Stimulated activated CD4-positive, alpha-beta T cell treated with anti-CD3 and anti-CD28 coated beads, Interleukin-2, amount 100 ng/mL, for 48 hours (primary cell): Measurements from ENCODE around the gene ADGRF1.
A peak's percentile ranks its signal among the peaks of the same experiment; 100 is the strongest.
"Not testable (repeated sequence)": the region's sequence is repeated elsewhere in the genome, so short reads cannot be mapped to it uniquely, and the experiment has no call there.

Source experiments
- DNase-seq, 2 donors: peaks; one replicate each; pipeline ENCODE4 v3.0.0-alpha.2; 2020

ADGRF1 gene

GRCh38 chr6:47061309-47062300, 19.5 kb upstream of the ADGRF1 start:
- no peak for DNase-seq

DNA sequence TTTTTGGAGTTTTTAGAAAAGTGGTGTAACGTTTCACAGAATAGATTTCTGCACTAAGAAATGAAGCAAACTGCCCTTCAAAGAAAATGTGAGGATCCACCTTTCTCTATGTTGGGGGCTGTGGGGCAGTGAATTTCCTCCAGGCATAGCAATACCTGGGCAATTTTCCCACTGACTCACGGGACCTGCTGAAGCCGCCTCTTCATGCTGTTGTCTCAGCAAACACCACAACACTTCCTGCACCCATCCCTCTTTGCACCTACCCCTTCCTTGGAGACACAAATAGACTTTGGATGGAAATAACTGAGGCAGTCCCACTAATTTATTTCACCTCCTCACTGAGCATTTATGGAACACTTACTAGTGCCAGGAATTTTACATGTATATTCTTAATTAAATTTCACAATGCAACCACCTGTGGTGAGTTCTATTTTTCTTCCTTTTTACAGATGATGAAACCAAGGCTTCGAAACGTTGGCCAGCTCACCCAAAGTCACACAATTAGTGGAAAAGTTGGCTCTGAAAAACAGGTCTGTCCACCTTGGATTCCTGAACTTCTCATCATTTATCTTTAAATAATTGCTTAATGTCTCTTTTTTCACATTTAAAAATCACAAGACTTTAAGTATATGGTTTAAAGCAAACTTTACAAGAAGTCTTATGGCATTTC, 17.2 kb upstream of the ADGRF1 start:
- DNase-seq = no peak

DNA sequence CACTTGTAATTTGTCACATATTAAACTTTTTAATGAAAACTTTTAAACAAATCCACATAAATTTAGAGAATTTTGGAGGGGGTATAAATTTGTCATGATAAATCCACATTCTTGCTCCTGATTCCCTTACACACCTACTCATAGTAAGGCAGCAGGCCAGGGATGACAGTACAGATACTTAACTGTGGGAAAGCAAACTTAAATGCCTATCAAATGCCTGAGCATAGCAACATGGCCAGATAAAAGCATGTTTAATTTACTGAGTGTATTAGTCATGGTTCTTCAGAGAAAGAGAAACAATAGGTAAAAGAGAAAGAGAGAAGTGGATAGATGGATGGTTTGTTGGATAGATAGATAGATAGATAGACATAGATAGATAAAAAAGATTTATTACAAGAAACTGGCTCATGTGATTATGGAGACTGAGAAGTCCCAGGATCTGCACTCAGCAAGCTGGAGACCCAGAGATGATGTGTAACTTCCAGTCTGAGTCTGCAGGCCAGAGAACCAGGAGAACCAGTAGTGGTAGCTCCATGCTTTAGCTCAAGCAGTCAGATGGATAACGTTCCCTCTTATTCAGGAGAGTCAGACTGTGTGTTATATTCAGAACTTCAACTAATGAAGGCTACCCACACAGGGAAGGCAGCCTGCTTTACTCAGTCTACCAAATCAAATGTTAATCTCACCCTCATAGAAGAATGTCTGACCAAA, 15.9 kb upstream of the ADGRF1 start:
- DNase-seq = no peak

DNA sequence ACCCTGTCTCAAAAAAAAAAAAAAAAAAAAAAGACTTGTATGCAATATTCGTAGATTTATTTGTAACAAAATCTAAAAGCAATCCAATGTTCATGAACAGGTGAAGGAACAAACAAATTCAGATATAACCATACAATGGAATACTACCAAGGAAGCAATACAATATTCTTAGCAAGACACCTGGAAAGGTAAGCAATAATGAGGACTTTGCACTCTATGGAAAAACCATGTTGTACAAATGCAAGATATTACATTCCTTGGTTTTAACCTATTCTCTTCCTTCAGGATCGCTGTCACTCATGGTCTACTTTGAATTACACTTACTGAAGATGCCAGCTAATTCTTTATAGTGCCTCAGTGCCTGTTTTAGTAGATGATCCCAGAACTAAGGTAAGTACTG, 14.7 kb upstream of the ADGRF1 start:
- no peak for DNase-seq

- DNase-seq = not testable (repeated sequence)
Measured at GRCh38 chr6:47054302-47054701, 12.2 kb upstream of the ADGRF1 start.

DNA sequence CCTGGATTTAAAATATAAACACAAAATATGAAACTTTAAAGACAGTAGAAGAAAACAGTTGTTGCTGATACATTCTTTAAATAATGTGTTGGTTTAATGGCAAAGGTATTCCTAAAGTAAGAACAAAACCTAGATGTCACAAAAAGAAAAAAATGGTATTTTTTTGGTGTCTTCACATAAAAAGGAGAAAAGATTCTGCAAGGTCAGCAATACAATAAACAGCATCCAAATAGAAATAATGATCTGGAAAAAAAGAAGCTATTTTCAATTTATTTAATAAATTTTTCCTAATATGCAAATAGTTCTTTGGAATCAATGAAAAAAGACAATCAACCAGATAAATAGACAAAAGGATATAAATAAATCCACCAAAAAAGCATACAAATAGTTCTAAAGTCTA, 6.5 kb upstream of the ADGRF1 start:
- DNase-seq = no peak

GRCh38 chr6:47047479-47048407, 5.6 kb upstream of the ADGRF1 start:
- peak; percentile 0 to 5 for DNase-seq

- DNase-seq = no peak
Measured at GRCh38 chr6:47047097-47047478, 5.0 kb upstream of the ADGRF1 start.

DNA sequence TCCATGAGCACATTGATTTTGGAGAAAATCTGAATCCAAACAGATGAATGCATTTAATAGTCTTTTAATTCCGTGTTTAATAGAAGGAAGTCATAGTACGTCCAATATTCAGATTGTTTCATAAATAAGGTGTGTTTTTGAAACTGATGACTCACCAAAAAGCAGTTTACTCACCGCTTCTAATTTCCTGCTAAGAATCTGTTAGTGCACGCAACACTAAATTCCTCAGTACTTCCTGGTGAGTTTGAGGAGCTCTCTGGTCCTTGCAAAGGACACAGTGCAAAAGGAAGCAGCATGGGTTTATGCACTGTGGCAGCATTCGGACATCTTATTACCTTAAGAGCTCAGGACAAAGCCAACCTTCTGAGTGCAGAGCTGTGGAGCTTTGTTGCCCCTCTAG, 2.3 kb upstream of the ADGRF1 start:
- DNase-seq = no peak

- DNase-seq = no peak
Measured at GRCh38 chr6:47043286-47043685, 1.2 kb upstream of the ADGRF1 start.

GRCh38 chr6:47041741-47042140, 391 bp downstream of the ADGRF1 start:
- no peak for DNase-seq

DNA sequence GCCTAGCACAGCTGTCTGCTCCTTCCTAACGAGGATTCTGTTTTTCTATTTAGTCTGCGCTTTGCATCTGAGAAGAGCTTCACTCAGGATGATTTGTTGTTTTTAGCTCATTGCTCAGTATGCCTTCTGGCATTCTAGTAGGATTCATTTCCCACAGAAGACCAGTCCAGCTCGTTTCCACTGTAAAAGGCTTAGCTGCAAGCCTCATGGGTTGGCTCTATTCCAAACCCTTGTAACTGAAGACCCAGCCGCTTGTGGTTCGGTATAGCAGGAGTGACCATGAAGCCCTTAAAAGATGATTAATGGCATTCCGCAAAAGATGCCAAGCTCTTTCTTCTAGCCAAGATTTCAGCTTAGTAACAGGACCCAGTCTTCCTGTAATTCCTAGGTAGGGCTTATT, 7.2 kb downstream of the ADGRF1 start:
- no peak for DNase-seq

DNA sequence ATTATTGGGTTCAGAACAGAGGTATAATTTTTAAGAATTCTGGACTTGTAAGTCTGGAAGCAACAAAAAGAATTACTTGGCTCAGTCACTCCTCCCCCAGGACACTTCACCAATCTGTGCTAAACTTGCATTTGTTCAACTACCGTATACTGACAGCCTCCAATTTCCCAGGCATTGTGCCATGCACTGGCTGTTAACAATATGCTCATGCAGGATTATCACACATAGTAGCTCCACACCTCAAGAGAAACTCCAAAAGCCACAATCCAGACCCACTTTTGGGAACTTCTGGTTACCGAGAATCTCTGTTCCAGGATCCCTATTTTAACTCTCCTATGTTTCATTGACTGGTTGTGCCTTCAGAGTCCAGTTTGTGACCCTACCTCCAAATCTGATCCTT, 7.7 kb downstream of the ADGRF1 start:
- DNase-seq = no peak

DNA sequence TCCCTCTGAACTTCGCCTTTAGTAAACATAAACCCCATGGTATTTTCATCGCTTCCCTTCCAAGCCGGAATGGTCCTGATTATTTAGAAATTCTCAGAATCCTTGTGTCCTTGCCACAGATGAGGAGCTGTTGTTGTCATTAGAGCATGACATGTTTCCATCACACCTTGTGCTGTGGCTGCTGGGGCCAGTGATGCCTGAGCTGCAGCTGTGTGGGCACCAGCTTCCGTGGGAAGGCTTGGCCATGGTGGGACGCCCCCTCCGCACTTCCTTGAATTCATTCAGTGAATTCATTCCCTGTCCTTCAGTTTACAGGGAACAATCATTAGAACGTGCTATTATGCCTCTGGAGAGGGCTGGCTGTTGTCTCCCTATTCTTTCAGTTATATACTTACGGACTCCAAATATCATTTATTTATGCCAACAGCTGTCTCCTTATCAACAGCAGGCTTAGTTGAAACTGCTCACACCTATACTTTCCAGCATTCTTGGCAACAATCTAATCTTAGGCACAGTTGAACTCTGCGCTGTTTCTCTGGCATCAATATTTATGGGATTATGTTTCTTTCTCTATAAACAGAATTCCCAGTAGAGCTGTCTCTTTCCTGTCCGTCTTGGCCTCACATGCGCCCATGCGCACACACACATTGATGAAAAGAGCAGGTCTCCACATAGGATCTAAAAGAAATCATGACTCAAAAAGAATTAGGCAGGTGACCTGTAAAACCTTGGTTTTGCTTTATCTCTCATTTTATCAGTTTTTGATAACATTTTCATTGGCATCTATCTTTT, 9.0 kb downstream of the ADGRF1 start:
- no peak for DNase-seq

GRCh38 chr6:47031656-47032055, 10.5 kb downstream of the ADGRF1 start:
- no peak for DNase-seq

- DNase-seq = no peak
Measured at GRCh38 chr6:47029865-47030561, 12.1 kb downstream of the ADGRF1 start.

DNA sequence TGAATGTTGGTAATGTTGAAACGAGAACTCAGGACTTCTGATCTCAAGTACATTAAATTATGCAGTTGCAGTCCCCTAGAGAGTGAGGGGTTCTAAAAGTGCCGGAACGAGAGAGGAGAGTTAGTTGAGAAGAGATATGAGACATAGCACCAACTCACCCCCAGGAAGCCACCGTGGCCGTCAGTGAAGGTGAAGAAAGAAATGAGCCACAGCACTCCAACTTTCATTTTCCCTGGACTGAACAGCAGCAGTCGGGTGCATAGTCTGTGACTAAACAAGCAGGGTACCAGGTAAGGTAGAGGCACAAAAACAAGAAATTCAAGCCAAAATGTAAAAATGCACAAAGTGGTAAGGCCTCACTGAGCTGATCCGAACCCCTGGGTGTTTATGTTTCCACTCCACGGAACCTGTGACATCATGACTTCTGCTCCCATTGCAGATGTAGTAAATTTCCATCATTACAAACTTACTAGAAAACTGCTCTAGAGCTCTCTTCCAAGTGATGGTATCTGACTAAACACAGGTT, 13.2 kb downstream of the ADGRF1 start:
- DNase-seq = no peak

GRCh38 chr6:47027315-47027714, 14.8 kb downstream of the ADGRF1 start:
- DNase-seq = no peak

- no peak for DNase-seq
Measured at GRCh38 chr6:47026679-47027078, 15.5 kb downstream of the ADGRF1 start.

- DNase-seq = no peak
Measured at GRCh38 chr6:47023573-47023972, 18.6 kb downstream of the ADGRF1 start.

DNA sequence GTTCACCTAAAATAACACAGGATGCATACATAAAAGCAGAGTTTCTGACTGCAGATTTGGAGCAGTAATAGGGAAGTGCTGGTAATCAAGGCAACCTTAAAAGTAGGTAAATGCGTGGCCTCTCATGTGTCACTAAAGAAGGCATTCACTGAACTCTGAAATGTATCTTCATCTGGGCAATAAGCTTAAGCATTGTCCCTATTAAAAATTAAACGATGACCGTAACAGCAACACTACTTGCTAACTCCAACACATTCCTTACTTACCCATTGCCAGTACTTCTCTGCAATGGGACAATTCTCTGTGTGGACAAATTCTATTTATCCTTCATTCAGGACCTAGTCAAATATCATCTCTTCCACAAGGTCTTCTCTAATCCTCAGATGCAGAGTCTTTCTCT, 19.9 kb downstream of the ADGRF1 start:
- DNase-seq = no peak
